ENCODE measurements around the gene FNDC10.
A peak's percentile ranks its signal among the peaks of the same experiment; 100 is the strongest.
"Not testable (repeated sequence)": the region's sequence is repeated elsewhere in the genome, so short reads cannot be mapped to it uniquely, and the experiment has no call there.

Gene FNDC10

GRCh38 chr1:1599935-1600860 lies at the start of gene FNDC10:
Gene FNDC10, minus strand, starts transcription at chr1:1600135. Its CDS starts 120 bp downstream, at chr1:1600015.
- no peak for DNase-seq (ENCODE audit: low read depth in 2 of 2, low spot score in 1 of 2)

GRCh38 chr1:1648265-1648664 lies 48.3 kb upstream of the FNDC10 start:
- not testable (repeated sequence) for DNase-seq (ENCODE audit: low read depth in 2 of 2, low spot score in 1 of 2)

GRCh38 chr1:1647567-1648241 lies 47.8 kb upstream of the FNDC10 start:
- not testable (repeated sequence) for DNase-seq (ENCODE audit: low read depth in 2 of 2, low spot score in 1 of 2)

- not testable (repeated sequence) for DNase-seq (ENCODE audit: low read depth in 2 of 2, low spot score in 1 of 2)
Measured at GRCh38 chr1:1646326-1646725, 46.4 kb upstream of the FNDC10 start.

- not testable (repeated sequence) for DNase-seq (ENCODE audit: low read depth in 2 of 2, low spot score in 1 of 2)
Measured at GRCh38 chr1:1640711-1641461, 41.0 kb upstream of the FNDC10 start.

GRCh38 chr1:1640081-1640480 lies 40.1 kb upstream of the FNDC10 start:
- DNase-seq (ENCODE audit: low read depth in 2 of 2, low spot score in 1 of 2), result not testable (repeated sequence)

- DNase-seq (ENCODE audit: low read depth in 2 of 2, low spot score in 1 of 2), result not testable (repeated sequence)
Measured at GRCh38 chr1:1639368-1639767, 39.4 kb upstream of the FNDC10 start.

- not testable (repeated sequence) for DNase-seq (ENCODE audit: low read depth in 2 of 2, low spot score in 1 of 2)
Measured at GRCh38 chr1:1638528-1638927, 38.6 kb upstream of the FNDC10 start.

GRCh38 chr1:1637479-1637875 lies 37.5 kb upstream of the FNDC10 start:
- DNase-seq (ENCODE audit: low read depth in 2 of 2, low spot score in 1 of 2), result not testable (repeated sequence)

- DNase-seq (ENCODE audit: low read depth in 2 of 2, low spot score in 1 of 2), result not testable (repeated sequence)
Measured at GRCh38 chr1:1636621-1637478, 36.9 kb upstream of the FNDC10 start.

- not testable (repeated sequence) for DNase-seq (ENCODE audit: low read depth in 2 of 2, low spot score in 1 of 2)
Measured at GRCh38 chr1:1634613-1635012, 34.7 kb upstream of the FNDC10 start.

- DNase-seq (ENCODE audit: low read depth in 2 of 2, low spot score in 1 of 2), result not testable (repeated sequence)
Measured at GRCh38 chr1:1633409-1633808, 33.5 kb upstream of the FNDC10 start.

GRCh38 chr1:1631782-1632420 lies 32.0 kb upstream of the FNDC10 start, which contains the start of gene MMP23B:
Gene MMP23B, plus strand, starts transcription at chr1:1632173. Its CDS starts 46 bp downstream, at chr1:1632219.
- no peak for DNase-seq (ENCODE audit: low read depth in 2 of 2, low spot score in 1 of 2)

GRCh38 chr1:1630965-1631781 lies 31.2 kb upstream of the FNDC10 start:
- DNase-seq (ENCODE audit: low read depth in 2 of 2, low spot score in 1 of 2), result no peak

GRCh38 chr1:1630191-1630964 lies 30.4 kb upstream of the FNDC10 start:
- peak; percentile 83 to 91 for DNase-seq (ENCODE audit: low read depth in 2 of 2, low spot score in 1 of 2)

- DNase-seq (ENCODE audit: low read depth in 2 of 2, low spot score in 1 of 2), result peak; percentile 53 to 82
Measured at GRCh38 chr1:1629430-1630190, 29.7 kb upstream of the FNDC10 start.

- DNase-seq (ENCODE audit: low read depth in 2 of 2, low spot score in 1 of 2), result no peak
Measured at GRCh38 chr1:1628754-1629429, 29.0 kb upstream of the FNDC10 start.
